Glomerular visceral epithelial cell (primary cell): ENCODE measurements around the gene DMD.
"Not testable (repeated sequence)": the region's sequence is repeated elsewhere in the genome, so short reads cannot be mapped to it uniquely, and the experiment has no call there.

ENCODE experiments used
- DNase-seq: peaks from one replicate; pipeline ENCODE4 v3.0.0-alpha.2; 2016; ENCODE audit errors: extremely low spot score

The DMD gene

DNA sequence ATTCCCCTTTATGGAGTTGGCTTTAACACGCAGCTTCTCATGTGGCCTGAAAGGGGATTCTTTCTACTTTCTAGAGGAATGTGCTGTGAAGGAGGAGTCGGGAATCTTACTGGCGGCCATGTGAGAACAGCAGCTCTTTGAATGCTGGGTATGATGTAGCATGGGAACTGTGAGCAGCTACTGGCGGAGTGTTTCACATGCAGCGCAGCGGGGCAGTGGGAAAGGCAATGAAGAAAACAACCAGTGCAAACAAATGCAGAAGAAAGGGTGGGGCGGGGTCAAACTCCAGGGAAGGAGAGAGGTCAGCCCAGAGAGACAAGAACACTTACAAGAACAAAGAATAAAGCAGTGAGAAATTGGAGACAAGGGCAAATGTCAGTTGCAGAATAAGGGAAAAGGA lies 1775.8 kb downstream of the DMD start:
- no peak for DNase-seq

DNA sequence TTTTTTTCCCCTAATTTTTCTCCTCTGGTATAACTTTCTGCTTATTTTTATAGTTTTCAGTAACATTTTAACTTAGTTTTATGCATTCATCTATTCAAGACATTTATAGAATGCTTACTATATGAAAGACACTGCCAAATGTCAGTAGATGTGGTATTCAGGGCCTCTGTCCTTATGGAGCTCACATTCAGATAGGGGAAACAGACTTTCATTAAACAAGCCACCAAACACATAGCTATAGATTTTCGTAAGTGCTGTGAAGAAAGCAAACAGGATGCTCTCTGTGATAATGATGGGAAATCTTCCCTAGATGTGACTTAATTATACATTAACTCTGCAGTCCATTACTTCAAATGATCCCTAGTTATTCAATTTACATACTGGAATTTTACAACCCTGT lies 1777.5 kb downstream of the DMD start:
- DNase-seq: no peak

DNA sequence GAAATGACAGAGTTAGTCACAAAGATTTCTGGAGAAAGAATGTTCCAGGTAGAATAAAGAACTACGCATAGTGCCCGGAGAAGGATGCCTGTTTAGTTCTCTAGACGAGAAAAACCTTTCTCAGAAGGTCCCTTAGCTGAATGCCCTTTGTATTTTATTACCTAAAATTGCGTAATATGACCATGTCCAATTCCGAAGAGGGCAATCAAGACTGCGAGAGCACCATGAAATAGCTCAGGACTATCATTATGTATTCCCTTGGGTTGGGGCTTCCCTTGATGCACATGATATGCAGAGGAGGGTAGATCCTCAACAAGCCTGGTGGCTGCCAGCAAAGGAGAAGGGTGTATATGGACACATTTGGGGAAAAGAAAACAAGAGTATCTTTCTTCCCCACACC lies 1781.4 kb downstream of the DMD start:
- DNase-seq: no peak

GRCh38 chrX:31423609-31424189 lies 1787.7 kb downstream of the DMD start:
- peak; percentile 47 for DNase-seq

DNA sequence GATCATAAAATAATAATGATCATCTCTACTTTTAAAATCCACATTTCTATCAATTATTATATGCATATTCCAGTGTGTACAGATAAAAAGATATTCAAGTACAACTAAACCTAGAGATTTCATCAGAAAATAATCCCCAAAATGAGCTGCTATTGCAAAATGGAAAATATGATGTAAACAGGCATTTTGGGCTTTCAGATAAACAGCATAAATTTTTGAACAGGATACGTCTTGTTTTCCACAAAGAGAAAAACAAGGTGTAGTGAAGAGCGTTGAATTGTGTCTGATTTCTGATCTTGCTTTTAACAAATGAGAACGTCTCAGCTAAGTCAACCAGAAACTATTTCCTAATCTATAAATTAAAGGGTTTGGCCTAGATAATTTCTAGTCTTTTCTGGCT lies 1789.9 kb downstream of the DMD start:
- no peak for DNase-seq

DNA sequence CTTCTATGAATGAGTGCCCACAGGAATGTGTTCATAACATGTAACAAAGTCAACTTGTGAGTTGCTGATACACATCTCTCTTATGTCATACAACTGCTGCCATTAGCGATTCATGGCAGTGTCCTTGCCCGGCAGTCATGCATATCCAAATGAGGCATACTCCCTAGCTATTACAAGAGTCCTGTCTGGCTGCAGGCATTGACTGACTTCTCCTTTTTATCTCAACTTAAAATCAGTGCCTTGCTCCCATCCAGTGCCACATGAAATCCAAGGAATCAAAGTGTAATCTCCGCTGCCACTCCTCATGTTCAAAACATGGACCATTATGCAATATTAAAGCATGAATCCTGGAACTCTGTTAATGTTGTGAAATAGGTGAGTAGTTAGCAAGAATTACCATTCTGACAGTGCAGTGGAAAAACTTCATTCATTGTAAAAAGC lies 1790.6 kb downstream of the DMD start:
- peak; percentile 54 for DNase-seq

GRCh38 chrX:31420302-31420701 lies 1791.0 kb downstream of the DMD start:
- DNase-seq: no peak

GRCh38 chrX:31397119-31397518 lies 1814.2 kb downstream of the DMD start:
- DNase-seq: peak; percentile 40

DNA sequence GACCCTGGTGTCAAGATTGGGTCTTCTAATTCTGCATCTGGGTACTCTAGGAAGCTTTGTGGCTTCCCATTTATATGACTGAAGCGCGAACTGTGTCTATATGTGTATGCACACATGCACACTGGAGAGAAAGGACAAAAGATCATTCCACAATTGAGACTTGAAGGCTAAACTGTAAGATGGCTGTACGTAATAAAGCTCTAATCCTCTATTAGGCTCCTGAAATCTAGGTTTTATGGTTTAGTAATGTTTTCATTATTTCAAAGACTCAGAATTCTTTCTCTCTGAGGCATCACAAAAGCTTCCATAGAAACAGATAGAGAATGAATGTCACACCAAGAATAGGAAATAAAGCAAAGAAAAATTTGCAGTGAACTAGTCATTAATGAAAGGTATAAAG lies 1818.8 kb downstream of the DMD start:
- no peak for DNase-seq

DNA sequence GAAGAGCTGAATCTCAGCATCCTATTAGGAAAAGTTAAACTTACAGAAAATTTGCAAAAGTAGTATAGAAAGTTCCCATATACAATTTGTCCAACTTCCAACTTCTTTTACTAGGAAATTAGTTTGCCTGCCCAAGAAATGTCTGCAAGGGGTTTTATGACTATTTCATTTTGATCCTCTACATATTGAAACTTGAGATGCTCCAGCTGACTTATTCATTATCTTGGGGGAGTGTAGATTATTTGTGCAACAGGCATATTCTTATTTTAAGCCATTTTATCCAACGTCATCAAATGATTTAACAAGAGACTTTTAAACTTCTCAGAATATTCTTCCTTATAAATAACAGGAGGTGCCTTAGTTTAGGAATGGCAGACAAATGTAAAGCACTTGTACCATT lies 1822.4 kb downstream of the DMD start:
- no peak for DNase-seq

- no peak for DNase-seq
Measured at GRCh38 chrX:31384471-31384870, 1826.9 kb downstream of the DMD start.

DNA sequence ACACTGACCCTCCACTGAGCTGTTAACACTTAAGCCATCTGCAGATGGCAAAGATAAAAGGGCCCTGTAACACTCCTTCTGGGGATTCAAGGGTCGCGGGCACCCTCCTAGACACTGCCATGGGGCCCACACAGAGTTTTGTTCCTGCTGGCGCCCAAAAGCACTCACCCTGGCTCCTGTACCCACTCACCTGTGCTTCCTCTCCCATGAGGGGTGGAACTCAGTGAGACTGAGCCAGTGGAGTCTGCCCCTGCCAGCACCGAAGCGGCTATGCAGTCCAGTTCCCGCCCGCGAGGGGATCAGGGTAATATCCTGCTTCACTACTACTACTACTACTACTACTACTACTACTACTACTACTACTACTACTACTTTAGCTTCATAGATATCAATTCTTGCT lies 1827.4 kb downstream of the DMD start:
- DNase-seq: no peak

DNA sequence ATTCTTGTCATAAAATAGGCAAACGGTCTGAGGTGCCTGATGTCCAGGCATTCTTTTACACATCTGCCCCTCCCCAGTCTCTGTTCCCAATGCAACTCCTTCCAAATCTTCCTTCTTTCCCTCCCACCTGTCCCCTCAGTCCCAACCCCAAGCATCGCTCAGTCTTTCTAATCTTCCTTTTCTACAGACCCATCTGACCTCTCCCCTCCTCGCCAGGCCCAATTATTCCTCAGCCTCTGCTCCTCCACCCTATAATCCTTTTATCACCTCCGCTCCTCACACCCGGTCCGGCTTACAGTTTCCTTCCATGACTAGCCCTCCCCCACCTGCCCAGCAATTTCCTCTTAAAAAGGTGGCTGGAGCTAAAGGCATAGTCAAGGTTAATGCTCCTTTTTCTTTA lies 1832.4 kb downstream of the DMD start:
- not testable (repeated sequence) for DNase-seq

- not testable (repeated sequence) for DNase-seq
Measured at GRCh38 chrX:31377821-31378220, 1833.5 kb downstream of the DMD start.

GRCh38 chrX:31376408-31377022 lies 1834.8 kb downstream of the DMD start:
- no peak for DNase-seq

GRCh38 chrX:31374786-31375185 lies 1836.6 kb downstream of the DMD start:
- DNase-seq: no peak

- DNase-seq: no peak
Measured at GRCh38 chrX:31371956-31372355, 1839.4 kb downstream of the DMD start.

DNA sequence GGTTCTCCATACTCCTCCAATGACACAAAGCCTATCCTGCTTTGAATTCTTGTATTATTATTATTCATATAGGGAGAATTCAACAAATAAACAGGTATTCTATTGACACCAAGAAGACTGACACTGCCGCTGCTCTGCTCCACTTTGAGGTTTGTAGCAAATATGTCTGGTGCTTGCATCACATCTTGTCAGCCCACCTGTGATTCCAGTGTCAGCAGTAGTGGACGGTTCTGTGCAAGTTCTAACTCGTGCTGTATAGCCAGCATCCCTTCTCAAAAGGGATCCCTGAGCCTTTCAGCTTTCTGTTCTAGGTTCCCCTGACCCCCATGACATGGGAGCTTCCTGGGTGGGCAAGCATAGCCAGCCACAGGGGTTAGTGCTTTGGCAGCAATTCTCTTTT lies 1843.5 kb downstream of the DMD start:
- DNase-seq: no peak

- DNase-seq: peak; percentile 70
Measured at GRCh38 chrX:31366041-31366440, 1845.3 kb downstream of the DMD start.

GRCh38 chrX:31356275-31357212 lies 1854.8 kb downstream of the DMD start:
- DNase-seq: no peak

- DNase-seq: no peak
Measured at GRCh38 chrX:31355206-31355955, 1856.0 kb downstream of the DMD start.

GRCh38 chrX:31353095-31353494 lies 1858.3 kb downstream of the DMD start:
- peak; percentile 66 for DNase-seq
